ENCODE measurements around the gene ROBO3.

The ROBO3 gene

GRCh38 chr11:124876818-124877630, 11.8 kb downstream of the ROBO3 start:
- no peak for DNase-seq

GRCh38 chr11:124877631-124877909, 12.3 kb downstream of the ROBO3 start:
- DNase-seq: no peak

GRCh38 chr11:124877910-124878758, 12.9 kb downstream of the ROBO3 start:
- DNase-seq: no peak

DNA sequence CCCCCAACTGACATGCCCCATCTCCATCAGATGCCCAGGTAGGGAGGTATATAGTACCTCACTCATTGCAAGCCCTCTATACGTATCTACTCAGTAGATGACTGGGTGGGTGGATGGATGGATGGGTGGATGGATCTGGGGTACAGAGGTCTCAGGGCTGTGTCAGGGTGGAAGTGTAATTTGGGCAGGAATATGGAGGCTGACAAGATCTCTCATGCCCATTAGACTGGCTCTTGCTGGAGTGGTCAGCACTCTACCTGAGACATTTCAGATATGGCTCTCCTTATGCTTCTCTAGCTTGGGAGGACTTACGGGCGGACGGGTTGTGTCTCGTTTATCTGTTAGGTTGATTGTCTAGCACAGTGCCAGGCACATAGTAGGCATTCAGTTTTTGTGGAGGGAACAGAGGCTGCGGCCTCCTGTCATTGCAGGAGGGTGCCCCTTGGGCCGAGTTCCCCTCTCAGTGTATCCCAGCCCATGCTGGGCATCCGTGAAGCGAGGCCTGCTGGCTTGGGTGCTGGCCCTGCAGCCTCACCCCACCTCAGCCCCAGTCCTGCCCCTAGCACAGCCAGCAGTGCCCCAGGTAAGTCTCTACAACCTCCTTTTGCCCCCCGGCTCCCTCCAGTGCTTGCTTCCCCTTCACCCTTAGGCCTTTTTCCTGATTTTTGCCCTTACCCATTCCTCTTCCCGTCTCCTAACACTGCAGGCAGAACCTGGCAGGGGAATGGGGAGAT, 13.7 kb downstream of the ROBO3 start:
- DNase-seq: no peak

DNA sequence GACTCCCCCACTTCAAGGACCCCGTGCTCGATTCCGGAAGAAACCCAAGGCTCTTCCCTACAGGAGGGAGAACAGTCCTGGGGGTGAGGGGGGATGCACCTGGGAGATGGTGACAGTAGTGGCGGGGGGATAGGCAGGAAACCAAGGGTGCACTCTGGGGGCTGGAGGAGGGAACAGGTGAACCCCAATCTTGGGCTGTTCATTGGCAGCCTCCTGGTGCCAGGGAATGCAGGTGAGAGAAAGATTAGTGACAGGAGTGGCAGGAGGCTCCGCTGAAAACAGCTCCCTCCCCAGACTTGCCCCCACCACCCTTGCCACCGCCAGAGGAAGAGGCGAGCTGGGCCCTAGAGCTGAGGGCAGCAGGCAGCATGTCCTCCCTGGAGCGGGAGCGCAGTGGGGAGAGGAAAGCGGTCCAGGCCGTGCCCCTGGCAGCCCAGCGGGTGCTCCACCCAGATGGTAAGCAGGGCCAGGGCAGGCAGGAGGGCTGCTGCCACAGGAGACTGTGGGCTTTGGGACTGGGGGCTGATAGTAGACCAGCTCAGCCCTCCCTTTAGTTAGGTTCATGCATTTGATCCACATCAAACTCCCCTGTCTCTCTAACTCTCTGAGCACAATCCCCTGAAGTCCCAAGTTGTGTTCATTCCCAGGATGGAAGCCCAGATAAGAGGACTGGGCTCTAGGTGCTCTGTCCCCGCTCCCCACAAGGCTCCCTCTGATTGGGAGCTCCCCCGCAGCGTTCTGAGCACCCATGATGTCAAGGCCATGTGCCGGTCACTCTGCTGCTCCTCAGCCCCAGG, 14.5 kb downstream of the ROBO3 start:
- DNase-seq: no peak

- no peak for DNase-seq
Measured at GRCh38 chr11:124880290-124880611, 15.0 kb downstream of the ROBO3 start.

DNA sequence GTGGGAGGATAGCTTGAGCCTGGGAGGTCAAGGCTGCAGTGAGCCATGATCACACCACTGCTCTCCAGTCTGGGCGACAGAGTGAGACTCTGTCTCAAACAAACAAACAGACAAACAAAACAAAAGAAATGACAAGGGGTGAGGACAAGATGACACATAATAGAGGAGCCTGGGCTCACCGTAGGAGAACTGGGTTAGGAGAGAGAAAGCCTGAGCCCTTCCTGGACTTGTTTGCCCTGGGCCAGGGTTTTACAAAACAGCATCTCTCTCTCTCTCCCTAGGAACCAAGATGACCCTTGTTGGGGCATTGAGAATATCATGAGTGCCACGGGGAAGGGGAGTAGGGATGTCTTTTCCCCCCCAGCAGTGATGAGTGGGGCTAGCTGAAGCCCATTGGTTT, 15.7 kb downstream of the ROBO3 start:
- DNase-seq: no peak

- no peak for DNase-seq
Measured at GRCh38 chr11:124882339-124883071, 17.3 kb downstream of the ROBO3 start.

DNA sequence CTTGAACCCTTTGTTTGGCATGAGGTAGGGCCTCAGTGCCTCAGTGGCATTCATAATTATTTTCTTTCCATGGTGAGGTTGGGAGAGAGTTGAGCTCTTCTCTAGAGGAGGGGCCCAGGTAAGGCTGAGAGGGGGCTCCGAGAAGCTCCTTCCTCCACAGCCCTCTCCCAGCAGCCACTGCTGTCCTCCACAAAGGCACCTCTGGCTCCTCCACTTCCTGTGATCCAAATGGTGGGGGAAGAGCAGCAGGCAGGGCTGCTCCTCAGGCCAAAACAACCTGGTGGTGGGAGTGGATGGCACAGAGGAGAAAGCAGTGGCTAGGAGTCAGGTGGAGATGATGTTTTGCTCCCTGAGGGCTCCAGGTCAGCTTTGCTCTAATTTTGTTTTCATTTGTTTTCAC, 19.1 kb downstream of the ROBO3 start:
- no peak for DNase-seq

- DNase-seq: no peak
Measured at GRCh38 chr11:124884869-124885479, 19.7 kb downstream of the ROBO3 start.

GRCh38 chr11:124886476-124886875, 21.2 kb downstream of the ROBO3 start:
- no peak for DNase-seq

- no peak for DNase-seq
Measured at GRCh38 chr11:124886978-124887666, 21.9 kb downstream of the ROBO3 start.

DNA sequence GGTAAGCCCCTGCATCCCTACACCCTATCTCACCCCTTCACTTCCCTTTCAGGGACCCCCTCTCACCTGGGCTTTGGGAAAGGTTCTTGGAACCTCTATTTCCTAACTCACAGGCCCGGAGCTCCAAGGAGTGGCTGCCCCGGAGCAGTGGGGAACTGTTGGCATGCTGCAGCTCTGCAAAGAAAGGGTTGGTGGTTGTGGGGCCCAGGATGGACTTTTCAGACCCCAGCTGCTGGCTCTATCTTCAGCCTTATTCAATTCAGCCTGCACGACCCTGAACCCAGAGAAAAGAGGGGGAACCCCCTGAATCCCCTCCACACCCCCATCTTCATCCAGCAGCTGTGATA, 22.4 kb downstream of the ROBO3 start:
- DNase-seq: no peak

- DNase-seq: no peak
Measured at GRCh38 chr11:124889191-124890091, 24.2 kb downstream of the ROBO3 start.

- no peak for DNase-seq
Measured at GRCh38 chr11:124890151-124890550, 24.9 kb downstream of the ROBO3 start.

DNA sequence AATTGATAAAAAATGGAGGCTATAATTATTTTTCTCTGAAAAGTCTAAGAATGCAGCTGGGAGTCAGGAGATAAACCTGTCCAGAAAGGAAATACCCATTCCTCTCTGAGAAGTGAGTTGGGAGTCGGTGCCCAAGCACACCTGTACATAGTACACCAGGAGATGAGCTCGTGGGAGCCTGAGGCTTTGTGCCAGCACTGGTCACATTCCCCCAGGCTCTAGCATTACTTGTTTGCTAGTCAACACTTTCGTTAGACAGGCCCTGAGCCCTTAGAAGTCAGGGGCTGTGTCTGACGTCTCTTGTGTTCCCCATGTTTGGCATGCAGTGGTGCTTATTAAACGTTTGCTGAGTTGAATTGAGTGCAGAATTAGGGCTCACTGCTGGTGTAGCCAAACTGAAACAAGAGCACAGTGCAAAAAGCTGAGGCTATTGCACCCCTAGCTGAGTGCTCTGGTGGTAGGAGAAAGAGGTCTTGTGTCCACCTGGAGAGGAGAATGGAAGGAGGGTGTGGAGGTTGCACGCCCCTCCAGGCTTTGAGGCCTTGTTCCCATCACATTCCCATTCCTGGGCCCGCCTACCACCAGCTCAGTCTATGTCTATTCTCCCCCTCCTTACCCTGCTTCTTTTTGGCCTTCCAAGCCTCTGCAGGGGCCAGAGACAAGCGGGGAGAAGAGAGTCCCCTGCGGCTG, 25.6 kb downstream of the ROBO3 start:
- DNase-seq: no peak

- DNase-seq: peak; percentile 58
Measured at GRCh38 chr11:124891373-124891861, 26.2 kb downstream of the ROBO3 start.

DNA sequence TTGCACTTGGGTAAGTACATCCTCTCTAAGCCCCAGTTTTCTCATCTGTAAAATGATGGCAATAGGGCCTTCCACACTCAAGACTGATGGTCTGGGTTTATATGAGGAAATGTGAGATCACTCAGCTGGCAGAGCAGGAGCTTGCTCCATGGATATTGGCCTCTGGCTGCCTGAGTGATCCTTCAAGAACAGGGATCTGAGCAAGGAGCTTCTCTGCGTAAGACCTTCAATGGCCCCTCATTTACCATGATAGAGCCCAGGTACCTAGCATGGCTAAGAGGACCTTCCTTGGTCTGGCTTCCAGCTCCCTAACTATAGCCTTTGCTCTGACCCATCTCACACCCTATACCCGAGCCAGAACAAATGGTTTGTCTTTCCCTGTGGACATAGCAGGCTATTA, 26.9 kb downstream of the ROBO3 start:
- DNase-seq: no peak

DNA sequence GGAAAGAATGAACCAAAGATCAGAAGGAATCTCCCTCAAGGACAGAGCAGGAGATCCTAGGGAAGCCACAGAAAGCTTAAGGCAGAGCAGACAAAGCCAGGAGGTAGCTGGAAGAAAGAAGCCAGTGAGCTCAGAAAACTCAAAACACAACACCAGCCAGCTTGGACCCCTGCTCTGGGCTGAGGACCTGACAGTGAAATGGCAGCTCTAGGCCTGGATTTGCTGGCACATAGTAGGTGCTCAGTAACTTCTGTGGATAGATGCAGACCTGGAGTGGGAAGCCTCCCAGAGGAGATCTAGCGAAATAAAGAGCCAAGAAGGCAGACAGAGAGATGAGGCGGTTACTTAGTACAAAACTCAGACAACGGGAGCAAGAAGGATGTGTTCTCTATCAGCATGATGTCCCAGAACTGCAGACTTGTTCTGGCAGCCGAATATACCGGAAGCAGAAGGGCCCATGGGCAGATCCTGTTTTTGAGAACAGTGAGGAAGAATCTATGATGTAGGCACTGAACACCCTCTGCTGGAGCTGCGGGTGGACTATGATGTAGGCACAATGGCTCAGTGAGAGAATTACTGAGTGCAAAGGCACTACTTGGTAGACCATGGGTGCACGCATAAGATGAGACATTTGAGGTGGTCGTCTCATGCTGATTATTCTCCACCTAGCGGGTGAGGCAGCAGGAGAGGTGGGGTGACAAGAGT, 27.7 kb downstream of the ROBO3 start:
- no peak for DNase-seq

All from right hindlimb (tissue), 1 donor.